Measurements from ENCODE around the gene WFS1.

GRCh38 chr4:6341696-6342095, 72.0 kb downstream of the WFS1 start:
- TF ChIP-seq, protein P1, sequence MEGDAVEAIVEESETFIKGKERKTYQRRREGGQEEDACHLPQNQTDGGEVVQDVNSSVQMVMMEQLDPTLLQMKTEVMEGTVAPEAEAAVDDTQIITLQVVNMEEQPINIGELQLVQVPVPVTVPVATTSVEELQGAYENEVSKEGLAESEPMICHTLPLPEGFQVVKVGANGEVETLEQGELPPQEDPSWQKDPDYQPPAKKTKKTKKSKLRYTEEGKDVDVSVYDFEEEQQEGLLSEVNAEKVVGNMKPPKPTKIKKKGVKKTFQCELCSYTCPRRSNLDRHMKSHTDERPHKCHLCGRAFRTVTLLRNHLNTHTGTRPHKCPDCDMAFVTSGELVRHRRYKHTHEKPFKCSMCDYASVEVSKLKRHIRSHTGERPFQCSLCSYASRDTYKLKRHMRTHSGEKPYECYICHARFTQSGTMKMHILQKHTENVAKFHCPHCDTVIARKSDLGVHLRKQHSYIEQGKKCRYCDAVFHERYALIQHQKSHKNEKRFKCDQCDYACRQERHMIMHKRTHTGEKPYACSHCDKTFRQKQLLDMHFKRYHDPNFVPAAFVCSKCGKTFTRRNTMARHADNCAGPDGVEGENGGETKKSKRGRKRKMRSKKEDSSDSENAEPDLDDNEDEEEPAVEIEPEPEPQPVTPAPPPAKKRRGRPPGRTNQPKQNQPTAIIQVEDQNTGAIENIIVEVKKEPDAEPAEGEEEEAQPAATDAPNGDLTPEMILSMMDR (IDR thresholded peaks at IDR 0.05): no peak
- no peak for TF ChIP-seq EP300 (IDR thresholded peaks at IDR 0.05)

Data from esophagus muscularis mucosa (tissue), 3 donors.